GM18517 (cell line): ENCODE measurements around the gene MAP7D3.
"Not testable (repeated sequence)": the region's sequence is repeated elsewhere in the genome, so short reads cannot be mapped to it uniquely, and the experiment has no call there.

ENCODE experiments used
- ATAC-seq: cut with Tn5 transposase; IDR thresholded peaks from one replicate; pipeline ENCODE4 v1.9.1; 2021; ENCODE audit warnings: mild to moderate bottlenecking, moderate library complexity; ENCODE audit not compliant: unreplicated experiment

The MAP7D3 gene

GRCh38 chrX:136183917-136184316 is 67.3 kb downstream of the MAP7D3 start:
- no peak for ATAC-seq

GRCh38 chrX:136183172-136183571 is 68.0 kb downstream of the MAP7D3 start:
- no peak for ATAC-seq

GRCh38 chrX:136182414-136182813 is 68.8 kb downstream of the MAP7D3 start:
- ATAC-seq, result no peak

- no peak for ATAC-seq
Measured at GRCh38 chrX:136179133-136179532, 72.1 kb downstream of the MAP7D3 start.

- no peak for ATAC-seq
Measured at GRCh38 chrX:136176399-136176825, 74.8 kb downstream of the MAP7D3 start.

GRCh38 chrX:136171420-136171819 is 79.8 kb downstream of the MAP7D3 start:
- no peak for ATAC-seq

GRCh38 chrX:136170139-136170800 is 80.9 kb downstream of the MAP7D3 start:
- ATAC-seq, result no peak

- ATAC-seq, result no peak
Measured at GRCh38 chrX:136168929-136169735, 82.1 kb downstream of the MAP7D3 start.

- not testable (repeated sequence) for ATAC-seq
Measured at GRCh38 chrX:136167989-136168388, 83.2 kb downstream of the MAP7D3 start.

- ATAC-seq, result no peak
Measured at GRCh38 chrX:136166221-136166855, 84.9 kb downstream of the MAP7D3 start.

GRCh38 chrX:136165406-136165805 is 85.8 kb downstream of the MAP7D3 start:
- no peak for ATAC-seq

GRCh38 chrX:136163689-136164088 is 87.5 kb downstream of the MAP7D3 start:
- no peak for ATAC-seq
